HG03095 (cell line): ENCODE results near the gene AADAC.
A peak's percentile ranks its signal among the peaks of the same experiment; 100 is the strongest.
"Not testable (repeated sequence)": the region's sequence is repeated elsewhere in the genome, so short reads cannot be mapped to it uniquely, and the experiment has no call there.

Experiments
- ATAC-seq: cut with Tn5 transposase; IDR thresholded peaks from one replicate; pipeline ENCODE4 v1.9.1; 2021; ENCODE audit warnings: moderate library complexity; ENCODE audit not compliant: unreplicated experiment

The AADAC gene

DNA sequence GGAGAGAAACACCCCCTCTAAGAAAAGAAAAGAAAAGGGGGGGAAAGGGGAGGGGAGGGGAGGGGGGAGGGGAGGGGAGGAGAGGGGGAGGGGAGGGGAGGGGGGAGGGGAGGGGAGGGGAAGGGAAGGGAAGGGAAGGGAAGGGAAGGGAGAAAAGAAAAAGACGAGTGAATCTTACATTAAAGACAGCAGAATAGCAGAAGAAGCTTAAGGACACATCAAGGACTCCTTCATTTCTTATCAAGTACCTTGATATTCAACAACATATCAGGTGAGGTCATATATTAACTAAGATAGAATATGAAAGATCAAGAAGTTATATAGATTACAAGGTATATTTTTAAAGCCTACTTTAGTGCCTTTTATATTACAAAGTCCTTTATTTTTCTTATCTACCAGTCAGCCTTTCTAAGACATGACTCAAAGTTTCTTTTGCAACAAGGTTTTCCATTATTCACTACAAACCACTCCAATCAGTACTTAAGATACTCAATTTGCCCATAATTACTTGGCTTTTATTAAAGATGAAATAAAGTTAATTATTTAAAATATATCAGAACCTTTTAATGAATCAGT is 17.7 kb upstream of the AADAC start:
- ATAC-seq = no peak

DNA sequence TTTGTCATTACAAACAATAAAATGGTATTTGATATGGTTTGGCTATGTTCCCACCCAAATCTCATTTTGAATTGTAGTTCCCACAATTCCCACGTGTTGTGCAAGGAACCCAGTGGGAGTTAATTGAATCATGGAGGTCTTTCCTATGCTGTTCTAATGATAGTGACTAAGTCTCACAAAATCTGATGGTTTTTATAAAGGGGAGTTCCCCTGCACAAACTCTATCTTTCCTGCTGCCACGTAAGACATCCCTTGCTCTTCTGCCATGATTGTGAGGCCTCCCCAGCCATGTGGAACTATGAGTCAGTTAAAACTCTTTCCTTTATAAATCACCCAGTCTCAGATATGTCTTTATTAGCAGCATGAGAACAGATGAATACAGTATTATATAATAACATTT is 15.4 kb upstream of the AADAC start:
- ATAC-seq = no peak

- no peak for ATAC-seq
Measured at GRCh38 chr3:151800431-151800830, 13.5 kb upstream of the AADAC start.

DNA sequence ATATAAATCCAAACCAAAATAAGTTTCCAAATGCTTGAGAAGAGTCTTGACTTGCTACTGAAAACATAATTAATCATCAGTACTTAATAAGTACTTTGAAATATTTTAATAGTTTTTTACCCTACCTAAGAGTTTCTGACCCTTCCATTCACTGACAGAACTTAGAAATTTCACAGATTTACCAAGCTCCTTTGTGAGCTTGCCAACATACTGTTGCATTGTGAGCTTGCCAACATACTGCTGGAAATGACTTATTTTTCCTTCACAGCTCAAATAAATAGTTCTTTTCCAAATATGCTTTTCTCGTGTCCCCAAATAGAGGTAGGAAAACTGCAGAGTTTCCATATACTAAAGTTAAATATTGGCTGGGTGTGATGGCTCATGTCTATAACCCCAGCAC is 9.6 kb upstream of the AADAC start:
- no peak for ATAC-seq

GRCh38 chr3:151806838-151807237 is 7.1 kb upstream of the AADAC start:
- no peak for ATAC-seq

DNA sequence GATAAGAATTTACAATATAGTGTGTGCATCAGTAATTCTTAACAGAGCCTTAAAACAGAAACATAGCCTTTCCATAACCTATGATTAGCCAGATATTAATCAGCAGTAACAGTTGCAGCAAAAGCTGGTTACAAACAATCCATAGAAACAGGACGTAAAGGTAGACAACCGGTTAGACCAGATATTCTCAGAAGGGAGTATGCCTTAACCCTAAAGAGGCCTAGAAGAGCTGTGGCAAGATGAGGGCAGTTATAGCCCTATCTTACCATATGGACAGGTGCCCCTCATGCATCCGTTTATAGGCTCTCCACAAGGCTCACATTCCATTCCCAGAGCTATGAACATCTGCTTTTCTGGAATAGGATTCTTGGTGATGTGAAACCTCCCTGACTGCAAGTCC is 5.0 kb upstream of the AADAC start:
- not testable (repeated sequence) for ATAC-seq

GRCh38 chr3:151811474-151811873 is 2.4 kb upstream of the AADAC start:
- ATAC-seq = no peak

GRCh38 chr3:151814588-151814987 is 672 bp downstream of the AADAC start:
- no peak for ATAC-seq

DNA sequence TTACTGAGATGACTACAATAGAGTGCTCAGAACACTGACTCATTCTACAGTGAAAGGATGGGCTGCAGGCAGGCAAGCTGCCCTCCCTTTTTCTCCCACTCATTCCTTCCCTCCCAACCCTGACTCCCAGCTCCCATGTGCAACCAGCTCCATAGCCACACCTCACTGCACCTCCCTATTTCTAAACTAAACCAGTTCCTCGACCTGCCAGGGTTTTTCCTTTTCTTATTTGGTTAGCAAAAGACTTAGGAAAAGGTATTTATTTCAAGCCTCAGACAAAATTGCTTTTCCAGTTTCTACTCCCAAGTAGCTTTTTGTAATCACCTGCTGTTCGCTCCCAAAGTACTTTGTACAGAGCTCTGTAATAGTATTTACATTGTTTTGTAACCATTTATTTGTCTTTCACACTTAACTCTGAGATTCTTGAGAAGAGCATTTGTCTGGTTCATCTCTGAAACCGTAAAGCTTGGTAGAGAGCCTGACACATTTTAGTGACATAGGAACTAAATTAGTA is 2.2 kb downstream of the AADAC start:
- no peak for ATAC-seq

GRCh38 chr3:151817473-151817872 is 3.6 kb downstream of the AADAC start:
- no peak for ATAC-seq

- no peak for ATAC-seq
Measured at GRCh38 chr3:151818361-151818760, 4.4 kb downstream of the AADAC start.

GRCh38 chr3:151819910-151820309 is 6.0 kb downstream of the AADAC start:
- ATAC-seq = no peak

GRCh38 chr3:151827816-151828215 is 13.9 kb downstream of the AADAC start:
- ATAC-seq = no peak

DNA sequence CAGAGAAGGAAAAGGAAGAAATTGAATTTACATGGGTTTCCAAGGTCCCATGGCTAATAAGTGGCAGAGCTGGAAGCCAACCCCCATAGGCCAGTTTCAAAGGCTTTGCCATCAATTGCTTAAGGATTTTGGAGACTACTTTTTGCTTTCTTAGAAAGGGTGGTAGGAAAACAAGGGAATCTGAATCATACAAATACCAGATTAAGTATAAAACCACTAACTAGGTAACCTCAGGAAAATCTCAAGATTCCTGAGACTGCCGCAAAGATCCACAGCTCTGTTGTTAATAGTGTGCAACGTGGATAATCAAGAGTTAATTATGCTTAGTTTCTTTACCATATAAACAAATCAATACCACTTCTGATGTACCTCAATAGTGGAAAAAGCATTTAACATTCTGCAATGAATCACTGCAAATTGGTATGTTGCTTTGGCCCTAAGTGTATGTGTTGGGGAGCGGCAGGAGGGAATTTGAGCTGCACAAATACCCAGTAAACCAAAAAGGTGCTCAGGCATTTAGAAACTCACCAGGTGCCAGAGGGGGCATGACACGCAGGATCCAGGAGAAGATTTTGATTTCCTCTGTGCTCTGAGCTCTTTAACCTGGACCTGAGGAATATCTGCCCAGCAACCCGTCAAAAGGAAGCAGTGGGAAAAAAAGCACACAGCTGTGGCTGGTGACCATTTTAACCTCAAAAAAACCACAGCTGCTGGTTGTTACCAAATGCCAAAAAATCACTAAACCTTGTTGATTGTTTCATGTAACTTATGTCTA is 22.0 kb downstream of the AADAC start:
- no peak for ATAC-seq

GRCh38 chr3:151837057-151837456 is 23.1 kb downstream of the AADAC start:
- no peak for ATAC-seq

DNA sequence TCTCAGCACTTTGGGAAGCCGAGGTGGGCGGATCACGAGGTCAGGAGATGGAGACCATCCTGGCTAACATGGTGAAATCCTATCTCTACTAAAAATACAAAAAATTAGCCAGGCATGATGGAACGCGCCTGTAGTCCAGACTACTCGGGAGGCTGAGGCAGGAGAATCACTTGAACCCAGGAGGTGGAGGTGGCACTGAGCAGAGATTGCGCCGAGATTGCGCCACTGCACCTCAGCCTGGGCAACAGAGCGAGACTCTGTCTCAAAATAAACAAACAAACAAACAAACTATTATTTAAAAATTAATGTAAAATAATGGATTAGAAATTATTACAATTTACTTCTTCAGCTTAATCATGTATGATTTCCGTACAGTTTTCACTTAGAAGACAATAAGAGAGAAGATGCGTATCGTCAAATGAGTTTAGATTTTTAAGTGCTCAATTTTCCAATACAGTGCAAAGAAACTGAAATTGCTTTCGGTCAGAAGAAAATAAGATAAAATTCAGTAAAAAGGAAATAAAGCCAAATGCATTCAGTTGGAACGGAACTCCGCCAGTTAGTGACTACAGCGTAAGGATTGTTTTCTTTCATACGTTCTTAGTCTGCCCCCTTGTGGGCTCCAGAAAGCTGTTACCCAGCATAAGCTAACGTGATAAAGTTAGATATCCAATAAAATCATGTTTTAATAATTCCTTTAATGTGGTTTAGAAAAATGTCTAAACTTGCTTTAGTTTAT is 24.8 kb downstream of the AADAC start:
- ATAC-seq = peak; percentile 69

DNA sequence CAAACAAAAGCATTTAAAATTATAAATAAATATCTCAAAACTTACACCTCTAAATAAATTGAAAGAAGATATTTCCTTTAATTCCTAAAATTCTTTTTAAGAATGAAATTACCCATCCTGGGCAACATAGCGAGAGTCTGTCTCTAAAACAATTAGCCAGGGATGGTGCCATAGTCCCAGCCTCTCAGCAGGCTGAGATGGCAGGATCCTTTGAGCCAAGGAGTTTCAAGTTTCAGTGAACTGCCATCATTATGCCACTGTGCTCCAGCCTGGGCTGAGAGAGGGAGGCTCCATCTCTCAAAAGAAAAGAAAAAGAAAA is 25.4 kb downstream of the AADAC start:
- ATAC-seq = no peak

DNA sequence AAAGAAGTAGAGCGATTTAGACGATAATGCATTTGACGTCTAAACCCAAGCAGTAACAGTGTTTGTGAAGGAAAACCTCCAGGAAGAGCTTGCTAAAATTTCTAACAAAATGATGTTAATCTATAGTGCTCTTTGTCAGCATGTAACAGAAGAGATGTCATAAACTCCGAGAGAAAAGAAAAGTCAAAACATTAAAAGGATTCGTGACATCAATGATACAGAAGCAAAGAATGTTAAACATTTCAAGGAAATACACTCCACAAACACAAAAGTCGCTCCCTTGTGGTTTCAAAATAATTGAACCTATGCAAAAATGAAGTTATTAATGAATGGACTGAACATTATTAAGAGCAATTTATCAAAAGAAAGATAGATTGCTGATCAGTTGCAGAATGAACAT is 27.9 kb downstream of the AADAC start:
- no peak for ATAC-seq

DNA sequence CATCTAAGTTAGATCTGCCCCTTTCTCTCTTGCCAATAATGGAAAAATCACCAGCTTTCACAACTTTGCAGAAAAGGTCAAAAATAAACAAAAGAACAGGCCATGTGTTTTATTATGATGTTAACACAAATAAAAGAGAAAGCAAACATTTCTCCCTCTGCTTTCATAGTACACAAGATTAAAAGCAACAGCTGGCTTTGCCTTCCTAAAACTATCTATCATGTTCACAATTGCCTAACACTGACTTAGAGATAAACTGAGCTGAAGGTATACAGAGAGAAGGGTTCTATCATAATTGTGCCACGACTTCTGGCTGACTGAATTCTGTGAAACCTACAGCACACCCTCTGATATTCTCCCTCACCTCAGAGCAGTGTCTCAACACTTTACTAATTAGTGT is 29.4 kb downstream of the AADAC start:
- no peak for ATAC-seq

- ATAC-seq = no peak
Measured at GRCh38 chr3:151845306-151845905, 31.5 kb downstream of the AADAC start.

- ATAC-seq = not testable (repeated sequence)
Measured at GRCh38 chr3:151850065-151850464, 36.1 kb downstream of the AADAC start.
